CD4-positive, CD25-positive, alpha-beta regulatory T cell (primary cell): ENCODE results near the gene POLE. TPM values are rescaled to one million over a fixed set of nuclear protein-coding genes. Genes with fewer than 3 reads are reported as not detected.

ENCODE experiments used
- ATAC-seq, 2 donors: fragments of 150-1000 bp; cut with Tn5 transposase; one replicate each; pipeline ENCODE4 v1.10.0; 2021; ENCODE audit warnings: low read depth in 2 of 2, moderate number of reproducible peaks in 2 of 2, moderate library complexity in 1 of 2
- DNase-seq, 3 donors: peaks; one replicate each; pipeline versions ENCODE4 v3.0.0 to v3.0.0-alpha.2; 2012 to 2022; ENCODE audit warnings: mixed read lengths in 1 of 3
- H3K27ac ChIP-seq: one replicate; pipeline ENCODE4 v1.7.0; 2013; ENCODE audit warnings: mild to moderate bottlenecking, low read length; ENCODE audit not compliant: insufficient read depth, poor library complexity, severe bottlenecking
- H3K27me3 ChIP-seq: one replicate; pipeline ENCODE4 v1.7.0; 2013; ENCODE audit warnings: low read length; ENCODE audit not compliant: control insufficient read depth, insufficient read depth
- H3K36me3 ChIP-seq: one replicate; pipeline ENCODE4 v1.7.0; 2013; ENCODE audit warnings: mild to moderate bottlenecking, low read length, moderate library complexity; ENCODE audit not compliant: control insufficient read depth, insufficient read depth
- H3K4me1 ChIP-seq: 2 replicates; pipeline ENCODE4 v1.7.0; 2013; ENCODE audit warnings: mild to moderate bottlenecking, low read length; ENCODE audit not compliant: insufficient read depth, control insufficient read depth, poor library complexity, severe bottlenecking
- H3K4me3 ChIP-seq: one replicate; pipeline ENCODE4 v1.7.0; 2013; ENCODE audit warnings: low read depth, mild to moderate bottlenecking, low read length, moderate library complexity
- H3K9me3 ChIP-seq, 2 experiments: 1 replicate in 1 of 2; 2 replicates in 1 of 2; pipeline ENCODE4 v1.7.0; 2013; ENCODE audit warnings: low read length in 2 of 2, mild to moderate bottlenecking in 1 of 2, moderate library complexity in 1 of 2; ENCODE audit not compliant: control insufficient read depth in 2 of 2
- H3K27ac Mint-ChIP-seq, 3 donors: one replicate each; pipeline ENCODE4 v1.8.0; 2020 to 2022; ENCODE audit warnings: mild to moderate bottlenecking in 3 of 3, mixed read lengths in 3 of 3, moderate library complexity in 2 of 3
- H3K27me3 Mint-ChIP-seq: one replicate; pipeline ENCODE4 v1.8.0; 2022; ENCODE audit warnings: mild to moderate bottlenecking, mixed read lengths
- H3K36me3 Mint-ChIP-seq: one replicate; pipeline ENCODE4 v1.8.0; 2020; ENCODE audit warnings: mixed read lengths
- H3K4me1 Mint-ChIP-seq, 4 donors: one replicate each; pipeline ENCODE4 v1.8.0; 2020 to 2022; ENCODE audit warnings: mixed read lengths in 4 of 4, mild to moderate bottlenecking in 1 of 4
- H3K4me3 Mint-ChIP-seq, 4 donors: one replicate each; pipeline ENCODE4 v1.8.0; 2020 to 2022; ENCODE audit warnings: mild to moderate bottlenecking in 4 of 4, mixed read lengths in 4 of 4, moderate library complexity in 3 of 4
- H3K9me3 Mint-ChIP-seq, 7 donors: one replicate each; pipeline ENCODE4 v1.8.0; 2020 to 2022; ENCODE audit warnings: mixed read lengths in 7 of 7, mild to moderate bottlenecking in 3 of 7, moderate library complexity in 2 of 7
- polyA plus RNA-seq, 4 donors: library from polyadenylated mRNA; unstranded; fragments of 300-500 nt; fragmentation: Illumina TruSeq; gene quantifications; one replicate each; pipeline ENCODE4 v1.2.3, GENCODE V29; 2021
- total RNA-seq: library from RNA; stranded (reverse); gene quantifications from one replicate; pipeline ENCODE4 v1.2.3, GENCODE V29; 2022

The POLE gene
- total and polyA plus RNA-seq, 5 donors from 2014 or later, result 2.4 to 51.1 (median 3.7) TPM

GRCh38 chr12:132690112-132690511 lies 3.0 kb upstream of the POLE start:
- H3K4me3 Mint-ChIP-seq, result peak overlapping the region; percentile 62 to 81 (median 76)
- H3K36me3 Mint-ChIP-seq, result no peaks in the 10 kb centered on the region
- H3K27ac Mint-ChIP-seq, result peak overlapping the region in 2 of 3 donors; percentile 2 to 52

GRCh38 chr12:132689227-132689626 lies 2.1 kb upstream of the POLE start:
- peak overlapping the region in 1 of 3 donors; percentile 84 for H3K27ac Mint-ChIP-seq

More at GRCh38 chr12:132690112-132690511, 3.0 kb upstream of the POLE start:
- H3K36me3 ChIP-seq, result no peaks in the 10 kb centered on the region
- no peaks in the 10 kb centered on the region for H3K9me3 Mint-ChIP-seq
- ATAC-seq (no peak), DNase-seq (no peak)
- peaks cover 16% of the 10 kb centered on the region for H3K4me1 ChIP-seq
- H3K27me3 ChIP-seq, result no peaks in the 10 kb centered on the region
- peaks cover 6 to 25% (median 12%) of the 10 kb centered on the region in 4 donors for H3K4me1 Mint-ChIP-seq
- no peak overlapping the region for H3K27ac ChIP-seq
- no peaks in the 10 kb centered on the region for H3K27me3 Mint-ChIP-seq
- H3K9me3 ChIP-seq, result no peaks in the 10 kb centered on the region
- H3K4me3 ChIP-seq, result no peak overlapping the region

GRCh38 chr12:132686825-132687210 lies 324 bp downstream of the POLE start:
- H3K4me1 Mint-ChIP-seq, result peaks cover 10 to 34% (median 21%) of the 10 kb centered on the region in 4 donors
- H3K27me3 ChIP-seq, result no peaks in the 10 kb centered on the region
- H3K27ac ChIP-seq, result peak overlapping the region; percentile 14
- no peaks in the 10 kb centered on the region for H3K36me3 ChIP-seq
- H3K9me3 Mint-ChIP-seq, result no peaks in the 10 kb centered on the region
- no peaks in the 10 kb centered on the region for H3K36me3 Mint-ChIP-seq
- H3K27me3 Mint-ChIP-seq, result no peaks in the 10 kb centered on the region
- no peak overlapping the region for H3K4me3 ChIP-seq
- ATAC-seq, result peak in 1 of 2 donors; percentile 23
- H3K4me1 ChIP-seq, result peaks cover 17% of the 10 kb centered on the region
- no peaks in the 10 kb centered on the region for H3K9me3 ChIP-seq
- DNase-seq, result no peak
- no peak overlapping the region for H3K27ac Mint-ChIP-seq
- H3K4me3 Mint-ChIP-seq, result peak overlapping the region; percentile 85 to 94 (median 90)

More at GRCh38 chr12:132689227-132689626, 2.1 kb upstream of the POLE start:
- H3K4me1 ChIP-seq, result peaks cover 17% of the 10 kb centered on the region
- no peaks in the 10 kb centered on the region for H3K36me3 Mint-ChIP-seq
- no peak overlapping the region for H3K4me3 ChIP-seq
- no peaks in the 10 kb centered on the region for H3K36me3 ChIP-seq
- no peaks in the 10 kb centered on the region for H3K9me3 ChIP-seq
- no peaks in the 10 kb centered on the region for H3K9me3 Mint-ChIP-seq
- H3K27ac ChIP-seq, result no peak overlapping the region
- ATAC-seq (no peak), DNase-seq (no peak)
- H3K27me3 Mint-ChIP-seq, result no peaks in the 10 kb centered on the region
- peak overlapping the region; percentile 62 to 81 (median 76) for H3K4me3 Mint-ChIP-seq
- peaks cover 6 to 27% (median 14%) of the 10 kb centered on the region in 4 donors for H3K4me1 Mint-ChIP-seq
- H3K27me3 ChIP-seq, result no peaks in the 10 kb centered on the region

DNA sequence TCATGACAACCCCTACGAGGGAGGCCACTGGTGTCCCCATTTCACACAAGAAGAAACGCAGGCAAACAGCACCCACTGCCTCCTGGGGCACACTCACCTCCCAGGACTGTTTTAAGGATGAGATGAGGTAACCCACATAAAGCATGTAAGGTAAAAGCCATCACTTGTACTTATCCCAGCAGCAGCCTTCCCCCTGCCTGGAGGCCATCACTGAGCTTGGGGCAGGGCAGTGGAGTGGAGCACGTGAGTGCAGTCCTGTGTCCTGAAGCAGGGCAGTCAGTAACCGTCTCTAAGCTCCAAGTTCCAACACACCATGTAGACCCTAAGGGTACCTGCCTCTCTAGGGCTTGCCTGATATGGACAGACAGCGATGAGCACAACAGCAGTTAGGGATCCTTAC lies 1.7 kb downstream of the POLE start:
- Mint-ChIP-seq H3K36me3 (no peaks in the 10 kb centered on the region), H3K4me3 (peak overlapping the region; percentile 72 to 91 (median 84)), H3K27ac (peak overlapping the region in 2 of 3 donors; percentile 25 to 31), H3K4me1 (peaks cover 10 to 39% (median 25%) of the 10 kb centered on the region in 4 donors), H3K27me3 (no peaks in the 10 kb centered on the region), H3K9me3 (no peaks in the 10 kb centered on the region)
- Histone ChIP-seq H3K27me3 (no peaks in the 10 kb centered on the region), H3K4me1 (peaks cover 17% of the 10 kb centered on the region), H3K4me3 (no peak overlapping the region), H3K36me3 (no peaks in the 10 kb centered on the region), H3K9me3 (no peaks in the 10 kb centered on the region), H3K27ac (no peak overlapping the region)
- ATAC-seq (no peak), DNase-seq (no peak)

DNA sequence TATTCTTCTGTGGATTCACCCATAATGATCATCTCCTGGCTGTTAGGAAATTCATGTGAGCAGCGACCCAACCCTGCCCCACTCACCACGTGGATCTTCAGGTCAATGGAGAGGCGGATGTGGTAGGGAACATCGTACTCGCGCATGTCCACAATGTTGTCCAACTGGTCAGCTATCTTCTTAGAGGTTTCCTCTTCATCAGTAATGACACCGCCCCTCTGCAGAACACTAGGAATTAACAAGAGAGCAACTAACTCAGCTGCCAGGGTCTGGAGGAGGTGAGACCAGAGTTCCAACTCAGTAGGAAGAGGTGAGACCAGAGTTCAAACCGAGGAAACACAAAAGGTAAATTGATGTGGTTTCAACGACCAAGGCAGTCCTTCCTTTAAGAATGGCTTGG lies 9.7 kb downstream of the POLE start:
- Histone ChIP-seq H3K9me3 (no peaks in the 10 kb centered on the region), H3K27ac (no peak overlapping the region), H3K27me3 (no peaks in the 10 kb centered on the region), H3K36me3 (peaks cover 58% of the 10 kb centered on the region), H3K4me1 (no peaks in the 10 kb centered on the region), H3K4me3 (no peak overlapping the region)
- Mint-ChIP-seq H3K9me3 (peaks cover 0 to 3% (median 0%) of the 10 kb centered on the region in 7 donors), H3K4me3 (no peak overlapping the region), H3K4me1 (peaks cover 0 to 20% (median 6%) of the 10 kb centered on the region in 4 donors), H3K36me3 (peaks cover 44% of the 10 kb centered on the region), H3K27ac (no peak overlapping the region), H3K27me3 (no peaks in the 10 kb centered on the region)
- ATAC-seq, result no peak
- no peak for DNase-seq

DNA sequence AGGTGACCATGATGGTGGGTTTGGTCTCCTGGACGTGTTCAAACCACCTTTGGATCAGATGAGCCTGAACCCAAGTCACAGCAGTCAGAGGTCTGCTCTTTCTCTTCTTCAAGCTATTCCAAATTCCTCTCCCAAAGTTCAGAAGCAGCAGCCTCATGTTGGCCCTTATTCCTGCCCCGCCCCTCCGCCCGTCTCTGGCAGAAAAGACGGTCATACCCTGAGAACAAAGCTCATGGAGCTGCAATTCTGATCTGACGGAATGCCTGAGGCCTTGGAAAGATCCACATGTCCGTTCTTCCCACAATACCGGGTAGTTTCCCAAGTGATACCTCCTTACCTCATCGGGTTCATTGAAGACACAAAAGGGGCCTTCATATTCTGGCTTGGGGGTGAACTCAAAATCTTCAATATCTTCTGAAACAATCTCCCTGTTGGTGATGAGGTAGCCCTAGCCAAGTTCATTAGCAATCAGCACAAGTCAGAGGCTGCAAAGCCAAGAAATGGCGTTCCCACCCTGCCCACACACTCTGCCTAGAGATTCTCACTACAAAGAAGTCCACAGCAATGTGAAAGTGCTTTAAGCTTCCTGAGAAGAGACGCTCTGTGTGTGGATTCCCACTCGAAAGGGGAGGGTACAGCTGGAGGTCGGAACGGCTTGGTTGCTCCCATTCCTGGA lies 11.2 kb downstream of the POLE start:
- Histone ChIP-seq H3K4me1 (no peaks in the 10 kb centered on the region), H3K9me3 (no peaks in the 10 kb centered on the region), H3K4me3 (no peak overlapping the region), H3K27ac (no peak overlapping the region), H3K27me3 (no peaks in the 10 kb centered on the region), H3K36me3 (peaks cover 62% of the 10 kb centered on the region)
- Mint-ChIP-seq H3K36me3 (peaks cover 50% of the 10 kb centered on the region), H3K27me3 (no peaks in the 10 kb centered on the region), H3K4me3 (no peak overlapping the region), H3K9me3 (peaks cover 0 to 3% (median 0%) of the 10 kb centered on the region in 7 donors), H3K4me1 (peaks cover 0 to 15% (median 5%) of the 10 kb centered on the region in 4 donors), H3K27ac (no peak overlapping the region)
- ATAC-seq, result no peak
- DNase-seq, result no peak

DNA sequence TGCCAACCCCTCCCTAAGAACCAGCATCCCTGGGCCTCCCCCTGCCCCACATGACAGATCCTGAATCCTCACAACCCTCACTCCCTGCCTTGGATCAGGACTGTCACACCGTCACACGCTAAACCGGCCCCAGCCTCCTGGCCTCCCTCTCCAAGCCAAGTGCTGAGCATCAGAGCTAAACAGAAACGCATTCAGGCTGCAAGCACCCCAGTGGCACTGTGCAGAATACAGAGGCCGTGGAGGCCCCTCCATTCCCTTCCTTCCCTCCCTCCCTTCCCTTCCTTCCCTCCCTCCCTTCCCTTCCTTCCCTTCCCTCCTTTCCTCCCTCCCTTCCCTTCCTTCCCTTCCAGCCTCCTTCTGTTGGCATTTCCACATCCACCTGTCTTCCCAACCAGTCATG lies 12.6 kb downstream of the POLE start:
- H3K4me1 ChIP-seq, result no peaks in the 10 kb centered on the region
- no peaks in the 10 kb centered on the region for H3K27me3 ChIP-seq
- Mint-ChIP-seq H3K27ac (no peak overlapping the region), H3K9me3 (peaks cover 0 to 3% (median 0%) of the 10 kb centered on the region in 7 donors), H3K4me3 (no peak overlapping the region), H3K4me1 (peaks cover 0 to 7% (median 2%) of the 10 kb centered on the region in 4 donors), H3K36me3 (peaks cover 47% of the 10 kb centered on the region), H3K27me3 (no peaks in the 10 kb centered on the region)
- ATAC-seq (no peak), DNase-seq (no peak)
- H3K4me3 ChIP-seq, result no peak overlapping the region
- H3K27ac ChIP-seq, result no peak overlapping the region
- peaks cover 58% of the 10 kb centered on the region for H3K36me3 ChIP-seq
- no peaks in the 10 kb centered on the region for H3K9me3 ChIP-seq
